ENCODE data around the gene GRAMD2A. TPM values are rescaled to one million over a fixed set of nuclear protein-coding genes. Genes with fewer than 3 reads are reported as not detected.

The GRAMD2A gene
- total and polyA plus RNA-seq, 10 of the 15 experiments (the other 5 are each of a cell fraction or from before 2014, with no cell fraction given) = 0.02 to 0.35 TPM; not detected in 8

- TF ChIP-seq SMARCA5 (IDR thresholded peaks at IDR 0.05) = no peak
- TF ChIP-seq POLR2AphosphoS5 (IDR thresholded peaks at IDR 0.05; ENCODE audit: low read length) = no peak
- TF ChIP-seq RAD21 (IDR thresholded peaks at IDR 0.05; ENCODE audit: insufficient read depth, low read depth, low read length) = no peak
- no peak for TF ChIP-seq HDGF (IDR thresholded peaks at IDR 0.05)
Measured at GRCh38 chr15:72174551-72175165, 22.9 kb downstream of the GRAMD2A start (continued).

- BruUV-seq (replicated peaks) = no TSS peak
- no peak overlapping the region for H3K4me3 ChIP-seq
- POLR2A ChIA-PET = no interaction called here
- no peaks in the 10 kb centered on the region; a peak in 2 of 4 replicates for H3K27me3 ChIP-seq (replicated peaks in 1 of 2; ENCODE audit: control insufficient read depth in 2 of 2, insufficient read depth in 2 of 2, low read length in 1 of 2)
- H3K4me1 ChIP-seq (ENCODE audit: control insufficient read depth, insufficient read depth, low read length) = no peaks in the 10 kb centered on the region; the same call in 1 of the 2 replicates
- intact Hi-C loops (cut with micrococcal nuclease; ENCODE audit: unreplicated experiment) = no loop called here
- no peak for DNase-seq (ENCODE audit: low read depth, low spot score)
- SMC1A ChIA-PET (ENCODE audit: uncharacterized antibody, unreplicated experiment) = no interaction called here
- H4K20me1 ChIP-seq (ENCODE audit: control insufficient read depth, insufficient read depth) = no peaks in the 10 kb centered on the region
- H3K9me3 ChIP-seq (replicated peaks; ENCODE audit: control insufficient read depth, insufficient read depth, low read length) = no peaks in the 10 kb centered on the region
- H3K9ac ChIP-seq (ENCODE audit: control insufficient read depth, insufficient read depth, low read length) = no peak overlapping the region
- no peak overlapping the region for H3K4me2 ChIP-seq (ENCODE audit: control insufficient read depth, insufficient read depth)
- ATAC-seq = no peak
- no peak for FAIRE-seq
- RAD21 ChIA-PET (ENCODE audit: unreplicated experiment) = no interaction called here
- no peaks in the 10 kb centered on the region for H3K36me3 ChIP-seq (ENCODE audit: control insufficient read depth in 2 of 2, insufficient read depth in 2 of 2, low read length in 1 of 2)
- CTCF ChIA-PET = interaction anchor here (0.6 to 1.0 kb wide), 2 partner anchors 372 to 675 kb away, joined by 3 read pairs; no protein-coding TSS in a partner anchor
- no peak overlapping the region for H2AFZ ChIP-seq (ENCODE audit: control insufficient read depth, low read depth, low read length)
- H3K27ac ChIP-seq (ENCODE audit: control insufficient read depth, insufficient read depth) = no peak overlapping the region
- 62% methylated on average over 9 of the region's 12 CpGs for WGBS (ENCODE audit: insufficient coverage, insufficient replicate concordance, low lambda C conversion rate, missing lambda C conversion rate)
- in situ Hi-C loops (cut with MboI) = no loop called here
- no peaks in the 10 kb centered on the region for H3K79me2 ChIP-seq (ENCODE audit: control insufficient read depth, insufficient read depth, low read length)
- TF ChIP-seq ZNF622 (IDR thresholded peaks at IDR 0.05) = no peak
- no peak for TF ChIP-seq ZNF687 (IDR thresholded peaks at IDR 0.05)
- TF ChIP-seq IRF3 (IDR thresholded peaks at IDR 0.05) = no peak
- TF ChIP-seq SIN3A (IDR thresholded peaks at IDR 0.05; ENCODE audit: low read depth, low read length) = no peak
- no peak for TF ChIP-seq SIX5 (IDR thresholded peaks at IDR 0.05; ENCODE audit: low read depth, low read length, severe bottlenecking)
- TF ChIP-seq IKZF2 (IDR thresholded peaks at IDR 0.05) = no peak
- no peak for TF ChIP-seq FOS (IDR thresholded peaks at IDR 0.05; ENCODE audit: borderline replicate concordance, extremely low read depth, insufficient read length)
- TF ChIP-seq CBX3 (IDR thresholded peaks at IDR 0.05; ENCODE audit: borderline replicate concordance, low read depth) = no peak
- TF ChIP-seq ZNF207 (IDR thresholded peaks at IDR 0.05; ENCODE audit: borderline replicate concordance) = no peak
- no peak for TF ChIP-seq STAT1 (conservative IDR thresholded peaks at IDR 0.05)
- no peak for TF ChIP-seq SMC3 (IDR thresholded peaks at IDR 0.05; ENCODE audit: borderline replicate concordance, low read length)
- no peak for TF ChIP-seq ATF7 (IDR thresholded peaks at IDR 0.05; ENCODE audit: low read depth)
- no peak for TF ChIP-seq SUPT20H (IDR thresholded peaks at IDR 0.05; ENCODE audit: borderline replicate concordance, control insufficient read depth, low read depth, low read length)
Measured at GRCh38 chr15:72173864-72174550, 23.6 kb downstream of the GRAMD2A start.
